Keratinocyte (primary cell): Measurements from ENCODE around the gene HLTF. TPM values are rescaled to one million over a fixed set of nuclear protein-coding genes. Genes with fewer than 3 reads are reported as not detected.

ENCODE experiments used
- DNase-seq: peaks from one replicate; pipeline ENCODE4 v3.0.0-alpha.2; 2011; ENCODE audit warnings: low read depth, missing footprints, low spot score
- FAIRE-seq: peaks from 2 replicates; lab custom pipeline; 2011; peaks lifted over from hg19 to GRCh38; lab: Jason Lieb, UNC
- H2AFZ ChIP-seq: 2 replicates; pipeline ENCODE4 v1.6.0; 2012; ENCODE audit warnings: low read length, control low read depth, inconsistent platforms; ENCODE audit not compliant: control insufficient read depth
- H3K27ac ChIP-seq: 2 replicates; pipeline ENCODE4 v1.5.1; 2011; ENCODE audit warnings: low read length; ENCODE audit not compliant: control insufficient read depth, insufficient read depth
- H3K27me3 ChIP-seq: 3 replicates; pipeline ENCODE4 v1.6.0; 2011; ENCODE audit warnings: low read length; ENCODE audit not compliant: control insufficient read depth, insufficient read depth; ENCODE audit errors: extremely low read depth
- H3K36me3 ChIP-seq, 2 experiments: 2 replicates in 1 of 2; 3 replicates in 1 of 2; pipeline ENCODE4 v1.5.1; 2011; ENCODE audit warnings: low read length in 2 of 2, mild to moderate bottlenecking in 1 of 2; ENCODE audit not compliant: control insufficient read depth in 2 of 2, insufficient read depth in 2 of 2; ENCODE audit errors: extremely low read depth in 1 of 2
- H3K4me1 ChIP-seq: 3 replicates; pipeline ENCODE4 v1.5.1; 2011; ENCODE audit warnings: low read length; ENCODE audit not compliant: control insufficient read depth, insufficient read depth; ENCODE audit errors: extremely low read depth
- H3K4me2 ChIP-seq: 3 replicates; pipeline ENCODE4 v1.6.0; 2011; ENCODE audit warnings: low read depth, low read length; ENCODE audit not compliant: control insufficient read depth, insufficient read depth; ENCODE audit errors: extremely low read depth
- H3K4me3 ChIP-seq, 3 experiments: fragments of 200-600 bp in 1 of 3; sonication (generic) in 1 of 3; 2 replicates in 2 of 3; 3 replicates in 1 of 3; pipeline ENCODE4 v1.5.1; 2011 to 2016; ENCODE audit warnings: low read length in 3 of 3, mild to moderate bottlenecking in 3 of 3, control low read depth in 2 of 3, inconsistent platforms in 1 of 3, low read depth in 1 of 3, mixed read lengths in 1 of 3, mixed run types in 1 of 3, moderate library complexity in 1 of 3; ENCODE audit not compliant: control insufficient read depth in 2 of 3, insufficient read depth in 2 of 3; ENCODE audit errors: extremely low read depth in 1 of 3
- H3K79me2 ChIP-seq: 2 replicates; pipeline ENCODE4 v1.6.0; 2012; ENCODE audit warnings: low read length; ENCODE audit not compliant: control insufficient read depth, insufficient read depth
- H3K9ac ChIP-seq: 3 replicates; pipeline ENCODE4 v1.6.0; 2011; ENCODE audit warnings: low read length; ENCODE audit not compliant: control insufficient read depth, insufficient read depth; ENCODE audit errors: extremely low read depth
- H3K9me1 ChIP-seq: 3 replicates; pipeline ENCODE4 v1.6.0; 2011; ENCODE audit warnings: low read length; ENCODE audit not compliant: control insufficient read depth, insufficient read depth; ENCODE audit errors: extremely low read depth
- H3K9me3 ChIP-seq: 2 replicates; pipeline ENCODE4 v1.5.1; 2012; ENCODE audit warnings: low read depth, low read length; ENCODE audit not compliant: control insufficient read depth
- H4K20me1 ChIP-seq: 3 replicates; pipeline ENCODE4 v1.6.0; 2011; ENCODE audit warnings: low read length; ENCODE audit not compliant: control insufficient read depth, insufficient read depth; ENCODE audit errors: extremely low read depth
- CTCF ChIP-seq, 3 experiments: IDR thresholded peaks in 1 of 3; conservative IDR thresholded peaks in 1 of 3; optimal IDR thresholded peaks in 1 of 3; 2 replicates in 2 of 3; 3 replicates in 1 of 3; pipeline versions ENCODE3 to v1.5.1; 2011; ENCODE audit warnings: low read length in 3 of 3, mild to moderate bottlenecking in 3 of 3, moderate library complexity in 2 of 3, control low read depth in 1 of 3, inconsistent platforms in 1 of 3; ENCODE audit not compliant: insufficient read depth in 2 of 3; ENCODE audit errors: extremely low read depth in 1 of 3
- EZH2 ChIP-seq: IDR thresholded peaks from one replicate; pipeline ENCODE4 v1.6.1; 2012; ENCODE audit warnings: inconsistent platforms, mild to moderate bottlenecking, low read length, moderate library complexity
- dilution Hi-C: fragments of 300-500 bp; cut with MboI; formaldehyde crosslinking; loops from one replicate; pipeline ENCODE4 v1.7.0; 2020; ENCODE audit warnings: low sequenced_read_pairs; ENCODE audit not compliant: extremely low pct_ligation_motif_present
- polyA plus RNA-seq, 5 experiments: library from polyadenylated mRNA; depleted of rRNA in 3 of 5; stranded (reverse) in 3 of 5; stranded (forward) in 1 of 5; unstranded in 1 of 5; fragments of >200 nt; gene quantifications; 1 replicate in 1 of 5; 2 replicates in 3 of 5; 3 replicates in 1 of 5; pipeline versions ENCODE4 v1.2.1 to v1.2.3, GENCODE V29; 2011 to 2012; ENCODE audit warnings: missing spikeins in 2 of 5, low read depth in 1 of 5, low replicate concordance in 1 of 5

The HLTF gene
- polyA plus RNA-seq, 1 donor (not counting 4 experiments of a cell fraction or from before 2014, with no cell fraction given): 9.1 TPM

- Histone ChIP-seq H3K79me2 (no peaks in the 10 kb centered on the region), H3K4me2 (no peak overlapping the region), H3K4me3 (no peak overlapping the region), H3K27ac (no peak overlapping the region), H3K36me3 (no peaks in the 10 kb centered on the region), H3K9me3 (no peaks in the 10 kb centered on the region), H3K4me1 (peaks cover 3% of the 10 kb centered on the region), H3K9ac (no peak overlapping the region), H3K27me3 (no peaks in the 10 kb centered on the region), H4K20me1 (no peaks in the 10 kb centered on the region), H2AFZ (no peak overlapping the region), H3K9me1 (no peaks in the 10 kb centered on the region)
- dilution Hi-C loops: no loop called here
- FAIRE-seq: no peak
- no peak for TF ChIP-seq EZH2
- TF ChIP-seq CTCF (optimal IDR thresholded peaks at IDR 0.05 in 1 of 3, IDR thresholded peaks at IDR 0.05 in 1 of 3, conservative IDR thresholded peaks at IDR 0.05 in 1 of 3; ENCODE audit: extremely low read depth in 1 of 3, insufficient read depth in 2 of 3, low read length in 3 of 3): no peak
- DNase-seq: no peak
These were observed 4.6 kb downstream of the HLTF start for GRCh38 chr3:149081772-149082171.

- no peak overlapping the region for H3K9ac ChIP-seq
- no peaks in the 10 kb centered on the region for H3K27me3 ChIP-seq
- H3K4me1 ChIP-seq: peaks cover 3% of the 10 kb centered on the region
- no peak overlapping the region for H3K4me2 ChIP-seq
- TF ChIP-seq EZH2 (no peak), CTCF (optimal IDR thresholded peaks at IDR 0.05 in 1 of 3, IDR thresholded peaks at IDR 0.05 in 1 of 3, conservative IDR thresholded peaks at IDR 0.05 in 1 of 3; ENCODE audit: extremely low read depth in 1 of 3, insufficient read depth in 2 of 3, low read length in 3 of 3) (no peak)
- H3K36me3 ChIP-seq: no peaks in the 10 kb centered on the region
- dilution Hi-C loops: no loop called here
- FAIRE-seq: no peak
- H3K9me3 ChIP-seq: no peaks in the 10 kb centered on the region
- no peak overlapping the region for H2AFZ ChIP-seq
- H4K20me1 ChIP-seq: no peaks in the 10 kb centered on the region
- H3K4me3 ChIP-seq: no peak overlapping the region
- no peak overlapping the region for H3K27ac ChIP-seq
- no peaks in the 10 kb centered on the region for H3K79me2 ChIP-seq
- H3K9me1 ChIP-seq: no peaks in the 10 kb centered on the region
- no peak for DNase-seq
These were observed 5.6 kb downstream of the HLTF start for GRCh38 chr3:149080699-149081091.
